Naive thymus-derived CD4-positive, alpha-beta T cell (primary cell): ENCODE results near the gene DNAH9. TPM values are rescaled to one million over a fixed set of nuclear protein-coding genes. Genes with fewer than 3 reads are reported as not detected.

Experiments
- ATAC-seq: fragments of 150-1000 bp; cut with Tn5 transposase; 2 replicates; pipeline ENCODE4 v1.10.0; 2021; ENCODE audit warnings: mild to moderate bottlenecking, moderate library complexity
- CTCF ChIA-PET: fragments of 350-600 bp; sonication (Branson Sonifier 250); formaldehyde crosslinking; loops from one replicate; lab custom pipeline; 2021; ENCODE audit warnings: antibody characterized with exemption; lab: Charles Lee
- POLR2A ChIA-PET: fragments of 350-600 bp; sonication (Branson Sonifier 250); formaldehyde crosslinking; loops from one replicate; lab custom pipeline; 2021; ENCODE audit warnings: antibody characterized with exemption, inconsistent platforms; lab: Charles Lee
- DNase-seq, 9 donors: peaks; one replicate each; pipeline versions ENCODE4 v3.0.0 to v3.0.0-alpha.2; 2020 to 2022; ENCODE audit warnings: mixed read lengths in 1 of 9
- H3K27ac ChIP-seq: one replicate; pipeline ENCODE4 v1.7.0; 2013; ENCODE audit warnings: mild to moderate bottlenecking, low read depth, low read length, moderate library complexity
- H3K27me3 ChIP-seq, 2 donors: one replicate each; pipeline ENCODE4 v1.7.0; 2013; ENCODE audit warnings: low read length in 2 of 2, mild to moderate bottlenecking in 2 of 2, moderate library complexity in 2 of 2; ENCODE audit not compliant: control insufficient read depth in 2 of 2, insufficient read depth in 2 of 2
- H3K36me3 ChIP-seq, 3 experiments: 1 replicate in 2 of 3; 2 replicates in 1 of 3; pipeline ENCODE4 v1.7.0; 2013; ENCODE audit warnings: low read length in 3 of 3, mild to moderate bottlenecking in 3 of 3, moderate library complexity in 1 of 3; ENCODE audit not compliant: insufficient read depth in 3 of 3, control insufficient read depth in 2 of 3
- H3K4me1 ChIP-seq, 2 donors: one replicate each; pipeline ENCODE4 v1.7.0; 2013; ENCODE audit warnings: low read length in 2 of 2, mild to moderate bottlenecking in 2 of 2, moderate library complexity in 1 of 2; ENCODE audit not compliant: control insufficient read depth in 2 of 2, insufficient read depth in 2 of 2
- H3K4me3 ChIP-seq: 2 replicates; pipeline ENCODE4 v1.7.0; 2013; ENCODE audit warnings: mild to moderate bottlenecking, low read length
- H3K9me3 ChIP-seq, 3 experiments: 1 replicate in 2 of 3; 2 replicates in 1 of 3; pipeline ENCODE4 v1.7.0; 2013; ENCODE audit warnings: low read length in 3 of 3; ENCODE audit not compliant: control insufficient read depth in 2 of 3
- H3K27ac Mint-ChIP-seq, 9 donors: one replicate each; pipeline ENCODE4 v1.8.0; 2020 to 2022; ENCODE audit warnings: mixed read lengths in 9 of 9, mild to moderate bottlenecking in 8 of 9, moderate library complexity in 5 of 9, inconsistent platforms in 2 of 9
- H3K27me3 Mint-ChIP-seq, 5 donors: one replicate each; pipeline ENCODE4 v1.8.0; 2021 to 2022; ENCODE audit warnings: mixed read lengths in 5 of 5, mild to moderate bottlenecking in 1 of 5
- H3K36me3 Mint-ChIP-seq, 5 donors: one replicate each; pipeline ENCODE4 v1.8.0; 2020 to 2022; ENCODE audit warnings: mixed read lengths in 5 of 5, mild to moderate bottlenecking in 3 of 5, inconsistent platforms in 1 of 5
- H3K4me1 Mint-ChIP-seq, 7 donors: one replicate each; pipeline ENCODE4 v1.8.0; 2020 to 2022; ENCODE audit warnings: mixed read lengths in 7 of 7, mild to moderate bottlenecking in 3 of 7, inconsistent platforms in 1 of 7
- H3K4me3 Mint-ChIP-seq, 10 donors: one replicate each; pipeline ENCODE4 v1.8.0; 2020 to 2022; ENCODE audit warnings: mild to moderate bottlenecking in 10 of 10, mixed read lengths in 10 of 10, moderate library complexity in 6 of 10, inconsistent platforms in 2 of 10
- H3K9me3 Mint-ChIP-seq, 11 donors: one replicate each; pipeline ENCODE4 v1.8.0; 2020 to 2022; ENCODE audit warnings: mixed read lengths in 11 of 11, mild to moderate bottlenecking in 4 of 11, inconsistent platforms in 1 of 11, moderate library complexity in 1 of 11
- intact Hi-C, 2 donors: fragments of 100-400 bp; cut with micrococcal nuclease; formaldehyde crosslinking; loops; one replicate each; pipeline ENCODE4 v1.15.1; 2023
- polyA plus RNA-seq, 2 donors: library from polyadenylated mRNA; unstranded; fragments of 300-500 nt; fragmentation: Illumina TruSeq; gene quantifications; one replicate each; pipeline ENCODE4 v1.2.3, GENCODE V29; 2021
- total RNA-seq, 6 experiments: library from RNA in 5 of 6; stranded (reverse) in 5 of 6; gene quantifications; 1 replicate in 5 of 6; 2 replicates in 1 of 6; pipeline ENCODE4 v1.2.3 and lab custom pipeline; 2021 to 2026

The DNAH9 gene
- total and polyA plus RNA-seq, 7 experiments from 2014 or later: not detected

DNA sequence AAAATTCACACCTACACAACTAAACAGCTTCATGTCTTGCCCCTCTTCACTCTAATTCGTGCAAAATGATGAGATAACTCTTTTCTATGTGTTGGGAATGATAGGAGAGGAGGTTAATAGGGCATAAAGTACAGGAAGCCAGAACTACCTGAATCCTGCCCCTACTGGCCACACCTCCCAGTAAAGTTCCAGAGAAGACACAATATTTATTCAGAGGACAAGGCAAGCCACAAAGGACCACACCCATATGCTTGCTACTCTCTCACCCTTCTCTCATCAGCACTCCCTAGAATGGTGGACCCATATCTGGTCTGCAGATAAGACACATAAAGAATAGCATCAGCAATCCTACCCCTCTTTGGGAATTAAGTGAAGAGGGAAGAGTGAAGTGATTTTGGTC is 324.4 kb downstream of the DNAH9 start:
- ChIA-PET CTCF (no interaction called here), POLR2A (no interaction called here)
- DNase-seq: no peak
- Histone ChIP-seq H3K4me3 (no peak overlapping the region), H3K27ac (no peak overlapping the region), H3K36me3 (no peaks in the 10 kb centered on the region), H3K9me3 (no peaks in the 10 kb centered on the region), H3K27me3 (no peaks in the 10 kb centered on the region), H3K4me1 (no peaks in the 10 kb centered on the region)
- H3K36me3 Mint-ChIP-seq: peaks cover 0 to 8% (median 4%) of the 10 kb centered on the region in 5 donors
- H3K4me1 Mint-ChIP-seq: no peaks in the 10 kb centered on the region
- no peak overlapping the region for H3K27ac Mint-ChIP-seq
- peaks cover 0 to 40% (median 19%) of the 10 kb centered on the region in 5 donors for H3K27me3 Mint-ChIP-seq
- no peak for ATAC-seq
- intact Hi-C loops: no loop called here
- no peak overlapping the region for H3K4me3 Mint-ChIP-seq
- peaks cover 0 to 22% (median 11%) of the 10 kb centered on the region in 11 donors for H3K9me3 Mint-ChIP-seq

DNA sequence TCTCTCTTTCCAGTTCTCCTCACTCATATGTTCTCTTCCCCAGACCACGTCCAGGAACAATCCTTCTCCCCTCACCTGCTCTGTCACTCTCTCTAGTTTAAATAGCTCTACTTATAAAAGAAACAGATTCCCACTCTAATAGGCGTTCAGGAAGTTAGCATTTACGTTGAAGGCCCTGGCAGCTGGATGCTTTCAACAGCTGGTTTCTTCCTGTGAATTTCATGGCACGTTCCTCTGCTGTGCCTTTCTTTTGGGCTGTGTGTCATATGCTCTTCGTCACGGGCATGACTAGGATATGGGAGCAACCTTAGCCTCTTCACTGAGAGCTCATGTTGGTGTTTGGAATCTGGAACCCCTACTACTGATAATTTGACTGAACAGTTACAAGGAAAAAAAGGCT is 325.8 kb downstream of the DNAH9 start:
- H3K9me3 Mint-ChIP-seq: peaks cover 0 to 17% (median 10%) of the 10 kb centered on the region in 11 donors
- ATAC-seq (no peak), DNase-seq (no peak)
- Histone ChIP-seq H3K27ac (no peak overlapping the region), H3K4me3 (no peak overlapping the region), H3K27me3 (no peaks in the 10 kb centered on the region), H3K36me3 (no peaks in the 10 kb centered on the region), H3K4me1 (no peaks in the 10 kb centered on the region), H3K9me3 (no peaks in the 10 kb centered on the region)
- no peak overlapping the region for H3K4me3 Mint-ChIP-seq
- H3K4me1 Mint-ChIP-seq: no peaks in the 10 kb centered on the region
- peaks cover 0 to 31% (median 18%) of the 10 kb centered on the region in 5 donors for H3K27me3 Mint-ChIP-seq
- CTCF ChIA-PET: no interaction called here
- intact Hi-C loops: no loop called here
- POLR2A ChIA-PET: no interaction called here
- H3K27ac Mint-ChIP-seq: no peak overlapping the region
- peaks cover 0 to 8% (median 0%) of the 10 kb centered on the region in 5 donors for H3K36me3 Mint-ChIP-seq

DNA sequence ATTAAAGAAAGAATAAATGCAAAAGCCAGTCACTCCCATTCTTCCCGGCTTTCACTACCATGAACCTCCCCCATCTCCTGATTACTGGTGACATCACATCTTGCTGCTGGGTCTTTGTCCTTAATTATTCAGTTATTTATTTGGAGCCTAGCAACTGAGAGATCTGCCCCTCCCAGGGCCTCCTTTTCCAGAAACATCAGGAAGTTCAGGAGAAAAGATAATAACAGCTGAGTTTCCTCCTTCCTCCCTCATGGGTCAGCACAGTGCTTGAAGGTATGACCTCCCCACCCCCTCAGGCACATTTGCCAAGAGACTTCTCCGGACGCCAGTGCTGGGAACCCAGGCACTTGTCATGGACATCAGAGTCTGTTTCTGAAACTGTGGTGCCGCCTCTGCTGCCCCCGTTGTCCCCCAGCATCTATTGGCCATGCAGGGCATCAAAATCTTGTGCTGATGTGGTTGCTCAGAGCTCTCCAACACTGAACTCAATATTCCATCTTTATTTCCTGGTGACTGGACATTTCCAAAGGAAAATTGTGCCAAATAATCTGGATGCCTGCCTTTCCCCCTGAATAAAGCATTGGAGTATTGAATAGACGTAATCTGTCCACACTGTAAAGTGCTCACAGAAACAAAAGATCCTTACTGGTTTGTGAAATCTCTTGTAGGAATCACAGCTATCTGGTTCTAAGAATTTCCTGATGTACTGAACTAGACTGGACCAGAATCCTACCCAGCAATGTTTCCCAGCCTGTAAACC is 327.2 kb downstream of the DNAH9 start:
- CTCF ChIA-PET: no interaction called here
- Histone ChIP-seq H3K4me3 (no peak overlapping the region), H3K36me3 (no peaks in the 10 kb centered on the region), H3K27me3 (no peaks in the 10 kb centered on the region), H3K27ac (no peak overlapping the region), H3K4me1 (no peaks in the 10 kb centered on the region), H3K9me3 (no peaks in the 10 kb centered on the region)
- H3K27me3 Mint-ChIP-seq: peaks cover 0 to 31% (median 18%) of the 10 kb centered on the region in 5 donors
- ATAC-seq (no peak), DNase-seq (no peak)
- intact Hi-C loops: no loop called here
- H3K27ac Mint-ChIP-seq: no peak overlapping the region
- no peaks in the 10 kb centered on the region for H3K4me1 Mint-ChIP-seq
- H3K4me3 Mint-ChIP-seq: no peak overlapping the region
- H3K36me3 Mint-ChIP-seq: peaks cover 0 to 3% (median 0%) of the 10 kb centered on the region in 5 donors
- H3K9me3 Mint-ChIP-seq: peaks cover 0 to 13% (median 6%) of the 10 kb centered on the region in 11 donors
- POLR2A ChIA-PET: no interaction called here

DNA sequence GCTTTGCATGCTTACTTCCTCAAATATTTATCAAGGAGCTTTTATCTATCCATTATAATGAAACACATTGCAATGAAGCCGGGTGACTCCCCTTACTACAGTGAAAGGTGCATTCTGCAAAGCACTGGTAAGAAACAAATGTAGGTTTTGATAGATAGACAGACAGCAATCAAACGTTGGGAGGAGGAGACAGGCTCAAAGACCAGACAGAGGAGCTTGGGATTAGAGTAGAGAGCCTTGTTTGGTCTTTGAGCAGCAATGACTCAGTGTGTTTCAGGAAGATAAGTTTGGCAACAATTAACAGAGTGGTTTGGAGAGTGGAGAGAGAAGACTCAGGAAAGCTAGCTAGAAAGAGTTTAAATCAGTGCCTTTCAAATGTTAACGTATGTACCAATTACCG is 330.2 kb downstream of the DNAH9 start:
- Histone ChIP-seq H3K4me1 (no peaks in the 10 kb centered on the region), H3K9me3 (no peaks in the 10 kb centered on the region), H3K27me3 (no peaks in the 10 kb centered on the region), H3K27ac (no peak overlapping the region), H3K4me3 (no peak overlapping the region), H3K36me3 (no peaks in the 10 kb centered on the region)
- H3K36me3 Mint-ChIP-seq: peaks cover 0 to 3% (median 0%) of the 10 kb centered on the region in 5 donors
- H3K4me1 Mint-ChIP-seq: no peaks in the 10 kb centered on the region
- ChIA-PET CTCF (no interaction called here), POLR2A (no interaction called here)
- intact Hi-C loops: no loop called here
- no peak for DNase-seq
- peaks cover 0 to 13% (median 5%) of the 10 kb centered on the region in 11 donors for H3K9me3 Mint-ChIP-seq
- H3K27me3 Mint-ChIP-seq: peaks cover 0 to 31% (median 18%) of the 10 kb centered on the region in 5 donors
- H3K4me3 Mint-ChIP-seq: no peak overlapping the region
- no peak for ATAC-seq
- no peak overlapping the region for H3K27ac Mint-ChIP-seq

DNA sequence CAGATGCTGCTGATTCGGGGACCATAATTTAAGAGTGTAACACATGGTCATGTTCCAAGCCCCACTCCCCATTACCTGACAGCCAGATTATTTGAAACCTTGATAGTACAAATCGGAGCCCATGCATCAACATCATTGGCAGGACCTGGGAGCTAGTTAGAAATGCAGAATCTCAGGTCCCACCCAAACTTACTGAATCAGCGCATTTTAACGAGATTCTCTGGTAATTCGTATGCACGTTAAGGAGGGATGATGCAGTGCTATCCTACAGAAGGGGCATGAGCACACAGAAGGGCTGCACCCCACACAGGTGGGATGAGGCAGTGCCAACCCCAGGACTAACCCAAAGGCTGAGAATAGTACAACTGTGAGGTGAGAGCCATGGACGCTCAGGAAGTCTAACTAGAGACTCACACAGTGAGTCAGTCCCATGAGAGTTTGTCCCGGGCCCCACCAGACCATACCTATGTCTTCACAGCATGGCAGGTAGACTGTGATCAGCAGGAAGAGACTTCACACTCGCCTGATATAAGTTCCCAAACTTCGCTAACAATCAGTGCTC is 334.1 kb downstream of the DNAH9 start:
- H3K4me1 Mint-ChIP-seq: no peaks in the 10 kb centered on the region
- intact Hi-C loops: no loop called here
- peaks cover 0 to 21% (median 12%) of the 10 kb centered on the region in 5 donors for H3K27me3 Mint-ChIP-seq
- H3K36me3 ChIP-seq: no peaks in the 10 kb centered on the region
- H3K27ac Mint-ChIP-seq: no peak overlapping the region
- peaks cover 0 to 5% (median 0%) of the 10 kb centered on the region in 11 donors for H3K9me3 Mint-ChIP-seq
- ChIA-PET POLR2A (no interaction called here), CTCF (no interaction called here)
- no peak for DNase-seq
- H3K4me1 ChIP-seq: no peaks in the 10 kb centered on the region
- H3K9me3 ChIP-seq: no peaks in the 10 kb centered on the region
- no peak for ATAC-seq
- no peak overlapping the region for H3K4me3 Mint-ChIP-seq
- H3K4me3 ChIP-seq: no peak overlapping the region
- no peaks in the 10 kb centered on the region for H3K27me3 ChIP-seq
- peaks cover 0 to 3% (median 0%) of the 10 kb centered on the region in 5 donors for H3K36me3 Mint-ChIP-seq
- H3K27ac ChIP-seq: no peak overlapping the region

DNA sequence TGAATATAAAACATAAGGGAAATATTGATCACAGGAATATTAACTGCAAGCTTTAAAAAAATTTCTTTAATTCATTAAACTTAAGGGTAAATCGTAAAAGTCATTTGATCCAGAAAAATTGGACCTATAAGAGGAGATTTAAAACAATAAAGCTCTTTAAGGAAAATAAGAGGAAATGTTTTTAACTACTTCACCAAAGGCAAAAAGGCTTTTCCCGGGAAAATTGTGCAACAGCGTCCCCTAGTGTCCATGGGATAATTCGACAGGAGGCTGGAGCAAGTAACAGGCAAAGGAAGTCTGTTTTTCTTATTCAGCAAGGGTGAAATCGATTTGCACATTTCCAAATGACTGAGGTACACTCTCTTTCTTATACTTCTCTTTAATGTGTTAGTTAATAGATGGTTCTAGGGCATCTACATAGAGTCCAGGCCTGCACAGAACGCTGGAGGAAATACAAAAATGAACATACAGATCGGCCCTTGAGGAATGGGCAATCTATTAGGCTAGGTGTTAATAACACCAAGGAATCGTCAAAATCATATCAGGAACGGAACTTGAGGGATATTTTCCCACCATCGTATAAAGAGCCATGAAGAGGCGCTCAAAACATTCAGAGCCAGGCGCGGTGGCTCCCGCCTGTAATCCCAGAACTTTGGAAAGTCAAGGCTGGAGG is 337.6 kb downstream of the DNAH9 start:
- peak in 1 of 9 donors; percentile 27 for DNase-seq
- Histone ChIP-seq H3K27me3 (no peaks in the 10 kb centered on the region), H3K36me3 (no peaks in the 10 kb centered on the region), H3K4me1 (no peaks in the 10 kb centered on the region), H3K4me3 (no peak overlapping the region), H3K9me3 (no peaks in the 10 kb centered on the region), H3K27ac (no peak overlapping the region)
- H3K4me3 Mint-ChIP-seq: no peak overlapping the region
- POLR2A ChIA-PET: no interaction called here
- intact Hi-C loops: loop anchor here in 1 of 2 donors (5.0 kb wide), 1 partner anchor 1059 kb away; no protein-coding TSS in a partner anchor
- no peak overlapping the region for H3K27ac Mint-ChIP-seq
- H3K36me3 Mint-ChIP-seq: no peaks in the 10 kb centered on the region
- CTCF ChIA-PET: interaction anchor here (0.7 kb wide), 1 partner anchor 18 kb away, joined by 4 read pairs; no protein-coding TSS in a partner anchor
- ATAC-seq: no peak
- H3K4me1 Mint-ChIP-seq: peaks cover 0 to 2% (median 0%) of the 10 kb centered on the region in 7 donors
- H3K27me3 Mint-ChIP-seq: peaks cover 0 to 15% (median 11%) of the 10 kb centered on the region in 5 donors
- peaks cover 0 to 2% (median 0%) of the 10 kb centered on the region in 11 donors for H3K9me3 Mint-ChIP-seq
